D721Med (cell line): ENCODE results near the gene RERE.

Source experiments
- DNase-seq: peaks from one replicate; pipeline ENCODE4 v3.0.0; 2011; ENCODE audit warnings: low spot score; ENCODE audit not compliant: insufficient read length
- FAIRE-seq: peaks from 2 replicates; lab custom pipeline; 2011; peaks lifted over from hg19 to GRCh38; lab: Jason Lieb, UNC
- CTCF ChIP-seq: IDR thresholded peaks from 2 replicates; pipeline ENCODE4 v1.5.1; 2012; ENCODE audit warnings: mild to moderate bottlenecking, control low read depth; ENCODE audit not compliant: insufficient read depth; ENCODE audit errors: missing control alignments

RERE gene

DNA sequence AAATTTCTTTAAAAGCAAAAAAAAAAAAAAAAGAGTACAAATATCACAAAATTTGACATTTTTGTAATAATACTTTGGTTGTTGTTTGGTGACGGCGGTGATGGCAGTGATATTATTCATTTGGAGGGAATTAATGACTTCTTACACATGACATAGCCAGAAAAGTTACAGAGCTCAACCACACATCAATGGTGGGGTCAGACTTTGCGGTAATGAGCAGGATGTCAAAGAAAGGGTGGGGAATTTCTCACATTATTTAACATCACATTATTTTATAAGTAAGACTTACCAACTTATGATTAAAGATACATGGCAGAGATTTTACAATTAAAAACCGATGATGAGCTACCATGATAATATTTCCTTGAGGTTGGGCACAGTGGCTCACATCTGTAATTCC, 248.2 kb downstream of the RERE start:
- FAIRE-seq (no peak), DNase-seq (no peak)

GRCh38 chr1:8568837-8569236, 248.6 kb downstream of the RERE start:
- FAIRE-seq (no peak), DNase-seq (no peak)
- TF ChIP-seq CTCF: no peak

More for the DNA sequence above, 248.2 kb downstream of the RERE start:
- TF ChIP-seq CTCF: no peak

GRCh38 chr1:8567146-8567545, 250.3 kb downstream of the RERE start:
- DNase-seq: no peak
- FAIRE-seq: no peak
- no peak for TF ChIP-seq CTCF

GRCh38 chr1:8565802-8566201, 251.6 kb downstream of the RERE start:
- FAIRE-seq (no peak), DNase-seq (no peak)
- no peak for TF ChIP-seq CTCF

GRCh38 chr1:8563944-8564537, 253.4 kb downstream of the RERE start:
- no peak for FAIRE-seq
- TF ChIP-seq CTCF: no peak
- no peak for DNase-seq

- FAIRE-seq (no peak), DNase-seq (no peak)
- no peak for TF ChIP-seq CTCF
Observed at GRCh38 chr1:8562881-8563865, 254.3 kb downstream of the RERE start.
